Suppressor macrophage (primary cell): ENCODE results near the gene ASAP2.
"Not testable (repeated sequence)": the region's sequence is repeated elsewhere in the genome, so short reads cannot be mapped to it uniquely, and the experiment has no call there.

Source experiments
- DNase-seq, 4 experiments: peaks; one replicate each; pipeline ENCODE4 v3.0.0-alpha.2; 2020 to 2022

ASAP2 gene

DNA sequence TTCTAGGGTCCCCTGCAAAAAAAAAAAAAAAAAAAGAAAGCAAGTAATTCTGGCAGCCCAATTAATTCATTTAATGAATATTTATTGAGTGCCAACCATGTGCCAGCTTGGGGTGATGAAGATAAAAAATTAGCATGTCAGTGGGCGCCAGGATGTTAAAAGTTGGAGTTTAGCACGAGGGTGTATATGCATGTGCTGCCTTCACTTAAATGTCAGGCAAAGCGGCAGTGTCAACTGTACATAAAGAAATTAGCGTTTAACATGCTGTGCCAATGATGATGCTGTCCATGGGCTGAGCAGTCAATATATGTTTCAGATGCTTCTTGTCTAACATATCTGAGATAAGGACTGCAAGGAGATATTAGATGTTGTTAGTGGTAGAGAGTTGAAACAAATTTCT, 49.5 kb downstream of the ASAP2 start:
- DNase-seq, result no peak

DNA sequence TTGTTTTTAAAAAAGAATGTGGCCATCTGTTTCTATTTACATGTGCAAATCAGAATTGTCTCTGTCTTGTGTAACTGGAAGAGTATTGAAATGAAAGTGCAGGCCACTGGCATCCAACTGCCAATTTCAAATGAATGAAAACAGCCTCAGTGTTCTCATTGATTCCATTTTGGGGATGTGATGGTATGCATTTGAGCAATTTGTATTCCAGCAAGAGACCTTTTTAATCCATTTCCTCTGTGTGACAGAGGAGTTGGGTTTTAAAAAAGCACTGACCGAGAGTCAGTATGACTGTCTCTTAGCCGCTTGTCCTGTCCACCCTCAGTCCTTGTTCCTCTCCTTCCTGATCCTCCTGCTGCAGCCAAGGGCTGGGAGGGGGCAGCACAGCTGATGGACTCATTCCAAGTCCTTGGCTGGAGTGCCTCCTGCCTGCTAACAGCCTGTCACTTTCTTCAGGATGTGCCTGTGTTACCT, 50.0 kb downstream of the ASAP2 start:
- no peak for DNase-seq

- DNase-seq, result peak in 3 of 4 experiments; percentile 42 to 57 (median 46)
Measured at GRCh38 chr2:9258501-9258900, 51.9 kb downstream of the ASAP2 start.

DNA sequence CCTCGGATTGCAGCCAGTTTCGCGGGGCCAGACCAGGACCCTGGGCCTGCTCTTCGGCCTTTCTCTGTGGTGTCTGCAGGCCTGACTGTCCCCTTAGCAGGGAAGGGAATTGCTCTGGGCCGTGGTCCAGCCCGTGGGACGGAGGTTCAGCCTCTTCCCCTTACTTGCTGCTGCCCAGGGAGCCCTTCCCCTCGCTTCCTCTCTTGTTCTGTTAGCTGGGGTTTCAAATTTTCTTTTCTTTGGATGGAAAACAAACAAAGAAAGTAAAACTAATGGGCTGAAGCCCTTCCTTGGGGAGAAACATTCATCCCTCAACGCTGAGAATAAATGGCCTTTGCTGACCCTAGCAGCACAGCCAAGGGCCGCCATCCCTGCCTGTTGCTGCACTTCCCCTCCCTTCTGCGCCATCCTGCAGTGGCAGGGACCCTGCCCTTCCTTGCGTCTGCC, 52.4 kb downstream of the ASAP2 start:
- DNase-seq, result peak; percentile 57 to 80 (median 63)

DNA sequence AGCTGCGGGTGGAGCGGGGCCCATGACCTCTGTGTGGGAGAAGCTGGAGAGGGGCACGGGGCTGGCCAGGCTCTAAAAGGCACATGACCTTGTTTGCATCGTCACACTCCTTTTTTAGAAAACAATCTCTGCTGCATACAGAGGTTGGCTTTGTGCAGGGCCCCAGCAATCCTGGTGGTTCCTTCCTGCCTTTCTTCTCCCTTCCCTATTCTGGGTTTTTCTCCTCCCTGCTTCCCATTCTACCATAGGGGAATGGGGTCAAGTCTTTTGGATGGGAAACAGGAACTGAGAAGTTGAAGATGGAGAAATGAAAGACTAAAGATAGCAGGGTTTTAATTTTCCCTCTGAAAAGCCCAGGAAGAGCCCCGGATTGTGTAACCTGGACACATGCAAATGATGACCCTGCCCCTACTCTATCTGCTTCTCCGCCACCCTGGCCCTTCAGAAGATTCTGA, 53.9 kb downstream of the ASAP2 start:
- DNase-seq, result peak; percentile 76 to 87 (median 84)

- peak; percentile 28 to 80 (median 69) for DNase-seq
Measured at GRCh38 chr2:9261231-9261883, 54.7 kb downstream of the ASAP2 start.

DNA sequence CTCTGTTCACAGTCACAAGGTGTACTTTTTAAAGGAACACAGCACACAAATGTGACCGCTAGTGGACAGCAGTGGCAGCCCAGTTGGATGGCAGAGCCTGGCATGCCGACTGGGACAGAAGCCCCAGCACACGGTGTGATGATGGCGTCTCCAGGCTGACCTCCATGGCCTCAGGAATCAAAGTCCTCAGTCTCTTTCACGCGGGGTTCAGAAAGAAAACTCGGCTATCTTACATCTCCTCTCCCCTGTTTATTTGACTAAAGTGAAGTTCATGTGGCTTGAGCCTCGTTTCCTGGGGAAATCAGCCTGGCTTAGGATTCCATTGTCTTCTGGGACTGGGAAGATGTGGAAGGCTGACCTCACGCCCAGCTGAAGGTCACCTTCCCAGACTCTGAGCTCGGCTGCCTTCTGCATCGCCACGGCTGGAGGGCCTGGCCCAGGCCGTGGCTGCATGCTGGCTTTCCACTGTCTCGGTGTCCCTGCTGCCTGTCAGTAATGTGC, 56.1 kb downstream of the ASAP2 start:
- no peak for DNase-seq

DNA sequence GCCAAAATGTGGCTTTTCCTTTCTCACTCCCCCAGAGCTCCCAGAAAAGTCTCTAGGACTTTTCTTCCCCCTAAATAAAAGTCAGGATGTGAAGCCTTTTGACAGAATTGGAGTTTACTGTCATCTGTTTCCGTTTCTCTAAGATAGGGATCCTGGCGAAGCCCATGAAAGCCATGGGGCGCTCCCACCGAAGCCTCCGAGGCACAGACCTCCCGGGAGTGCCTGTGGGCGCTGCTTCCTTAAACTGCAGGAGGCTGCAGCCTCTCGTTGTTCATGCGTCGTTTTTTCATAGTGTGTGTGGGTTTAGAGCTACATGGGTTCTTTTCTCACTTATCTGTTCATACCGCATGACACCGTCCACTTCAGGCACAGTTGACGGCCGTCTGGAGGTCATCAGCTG, 56.8 kb downstream of the ASAP2 start:
- DNase-seq, result peak; percentile 77 to 89 (median 86)

- no peak for DNase-seq
Measured at GRCh38 chr2:9264301-9264700, 57.7 kb downstream of the ASAP2 start.

- DNase-seq, result no peak
Measured at GRCh38 chr2:9266711-9267110, 60.1 kb downstream of the ASAP2 start.

DNA sequence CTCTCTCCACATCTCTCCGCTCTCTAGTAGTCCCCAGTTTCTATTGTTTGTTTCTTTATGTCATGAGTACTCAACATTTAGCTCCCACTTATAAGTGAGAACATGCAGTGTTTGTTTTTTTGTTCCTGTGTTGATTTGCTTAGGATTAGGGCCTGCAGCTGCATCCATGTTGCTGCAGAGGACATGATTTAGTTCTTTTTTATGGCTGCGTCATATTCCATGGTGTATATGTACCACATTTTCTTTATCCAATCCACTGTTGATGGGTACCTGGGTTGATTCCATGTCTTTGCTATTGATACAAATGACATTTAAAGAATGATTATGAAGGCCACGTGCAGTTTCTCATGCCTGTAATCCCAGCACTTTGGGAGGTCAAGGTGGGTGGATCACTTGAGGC, 60.7 kb downstream of the ASAP2 start:
- DNase-seq, result not testable (repeated sequence)

- no peak for DNase-seq
Measured at GRCh38 chr2:9268301-9269080, 61.9 kb downstream of the ASAP2 start.

DNA sequence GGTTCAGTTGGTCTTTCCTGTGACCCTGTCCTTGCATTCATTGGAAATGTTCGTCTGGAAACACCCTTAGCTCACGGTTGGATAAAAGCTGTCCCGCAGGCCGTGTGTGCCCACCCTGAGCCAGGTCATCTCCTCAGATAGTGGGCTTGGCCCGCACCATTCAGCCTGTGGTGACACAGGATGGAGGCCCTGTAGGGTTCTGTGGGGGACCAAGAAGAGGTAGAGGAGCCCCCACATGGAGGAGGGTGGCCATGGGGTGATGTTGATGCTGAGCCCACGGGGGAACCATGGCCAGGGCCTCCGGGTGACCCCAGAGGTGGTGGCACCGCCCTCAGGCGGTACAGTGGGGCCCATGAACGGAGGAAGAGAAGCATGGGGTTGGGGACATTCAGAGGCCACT, 62.7 kb downstream of the ASAP2 start:
- DNase-seq, result no peak

DNA sequence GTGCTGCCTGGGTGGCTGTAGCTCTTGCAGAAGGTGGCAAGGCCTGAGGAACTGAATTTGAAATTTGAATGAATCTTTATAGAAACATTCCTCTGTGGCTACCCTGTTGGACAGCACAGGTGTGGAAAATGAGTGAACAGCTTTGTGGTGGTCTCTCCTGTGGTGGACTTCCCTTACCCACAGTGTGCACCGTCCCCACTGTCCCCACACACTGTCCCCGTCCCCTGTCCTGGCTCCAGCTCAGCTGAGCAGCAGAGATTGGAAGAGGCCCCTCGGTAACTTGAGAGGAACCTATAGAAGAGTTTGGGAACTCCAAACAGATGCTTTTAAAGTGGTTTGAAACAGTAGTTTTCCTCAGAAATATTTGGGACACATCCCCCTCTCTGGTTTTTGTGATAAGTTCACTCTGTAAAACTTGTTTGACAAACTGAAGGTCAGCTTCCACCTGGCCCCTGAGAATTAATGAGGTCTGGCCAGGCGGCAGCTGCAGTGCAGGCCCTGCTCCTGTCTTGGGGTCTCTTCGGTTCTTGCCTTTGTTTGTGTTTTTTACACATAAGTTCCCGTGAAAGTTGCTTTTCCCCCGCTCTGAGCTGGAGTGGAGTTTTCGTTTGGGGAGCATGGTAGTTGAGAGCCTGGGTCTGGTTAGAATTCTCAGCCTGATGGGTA, 63.2 kb downstream of the ASAP2 start:
- no peak for DNase-seq

- no peak for DNase-seq
Measured at GRCh38 chr2:9271091-9271490, 64.5 kb downstream of the ASAP2 start.

DNA sequence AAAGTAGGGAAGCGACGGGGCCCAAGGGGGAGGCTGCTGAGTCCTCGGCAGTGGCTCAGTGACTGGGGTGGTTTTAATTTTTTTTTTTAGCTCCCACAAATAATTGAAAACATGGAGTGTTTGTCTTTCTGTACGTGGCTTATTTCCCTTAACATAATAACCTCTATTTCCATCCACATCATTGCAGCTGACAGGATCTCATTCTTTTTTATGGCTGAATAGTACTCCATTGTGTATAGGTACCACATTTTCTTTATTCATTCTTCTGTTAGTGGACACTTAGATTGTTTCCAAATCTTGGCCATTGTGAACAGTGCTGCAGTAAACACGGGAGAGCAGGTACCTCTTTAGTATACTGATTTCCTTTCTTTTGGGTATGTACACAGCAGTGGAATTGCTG, 65.1 kb downstream of the ASAP2 start:
- DNase-seq, result no peak

GRCh38 chr2:9273486-9274130, 67.0 kb downstream of the ASAP2 start:
- no peak for DNase-seq

GRCh38 chr2:9274701-9275343, 68.2 kb downstream of the ASAP2 start:
- no peak for DNase-seq

DNA sequence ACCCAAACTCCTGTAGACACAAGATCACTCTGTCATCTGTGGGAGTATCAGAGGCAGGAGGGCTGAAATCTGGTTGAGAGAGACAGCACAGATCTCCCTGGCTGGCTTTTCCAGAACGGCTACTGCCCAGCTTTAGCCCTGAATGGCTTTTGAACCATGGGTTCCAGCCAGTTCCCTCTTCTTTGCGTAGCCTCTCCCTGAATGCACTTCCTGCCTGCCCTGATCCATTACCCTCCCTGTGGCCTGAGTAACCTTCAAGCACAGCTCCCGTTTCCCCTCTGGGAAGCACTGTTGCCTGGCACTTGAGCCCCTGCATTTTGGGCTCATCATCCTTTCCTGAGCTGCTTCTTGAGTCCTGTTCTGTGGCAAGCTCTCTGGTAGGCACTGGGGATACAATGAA, 68.8 kb downstream of the ASAP2 start:
- DNase-seq, result peak in 2 of 4 experiments; percentile 13 to 21

DNA sequence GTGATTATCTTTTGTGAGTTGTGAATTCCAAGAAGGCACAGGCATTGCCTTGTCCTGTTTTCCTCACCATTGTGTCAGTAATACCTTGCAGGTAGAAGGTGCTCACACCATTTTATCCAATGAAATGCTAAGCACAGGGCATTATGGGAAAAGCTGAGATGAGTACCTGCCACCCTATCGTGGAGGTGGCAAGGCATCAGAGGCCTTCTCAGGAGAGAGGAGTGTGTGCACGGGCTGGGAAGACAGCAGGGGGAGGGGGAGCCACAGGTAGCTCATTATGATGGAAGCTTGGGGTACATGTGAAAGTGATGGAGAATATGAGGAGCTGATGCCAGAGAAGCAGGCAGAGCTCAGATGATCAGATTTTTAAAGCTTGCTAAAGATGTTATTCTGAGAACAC, 69.5 kb downstream of the ASAP2 start:
- no peak for DNase-seq

GRCh38 chr2:9276901-9277451, 70.4 kb downstream of the ASAP2 start:
- no peak for DNase-seq

DNA sequence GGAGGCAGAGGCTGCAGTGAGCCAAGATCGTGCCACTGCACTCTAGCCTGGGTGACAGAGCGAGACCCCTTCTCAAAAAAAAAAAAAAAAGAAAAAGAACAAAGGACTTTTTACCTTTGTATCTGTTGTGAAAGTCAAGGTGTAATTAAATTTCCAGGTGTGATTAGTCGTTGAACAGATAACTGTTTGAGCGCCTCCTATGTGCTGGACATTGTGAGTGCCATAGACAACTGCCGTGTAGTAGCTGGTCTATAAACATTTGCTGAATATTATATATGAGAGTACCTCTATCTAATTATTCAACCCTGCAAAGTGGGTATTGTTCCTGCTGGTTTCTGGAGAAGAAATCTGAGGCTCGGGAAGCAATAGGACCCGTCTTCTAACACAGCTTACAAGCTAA, 71.8 kb downstream of the ASAP2 start:
- no peak for DNase-seq
